ENCODE results near the gene ETV6.
"Not testable (repeated sequence)": the region's sequence is repeated elsewhere in the genome, so short reads cannot be mapped to it uniquely, and the experiment has no call there.

Gene ETV6

DNA sequence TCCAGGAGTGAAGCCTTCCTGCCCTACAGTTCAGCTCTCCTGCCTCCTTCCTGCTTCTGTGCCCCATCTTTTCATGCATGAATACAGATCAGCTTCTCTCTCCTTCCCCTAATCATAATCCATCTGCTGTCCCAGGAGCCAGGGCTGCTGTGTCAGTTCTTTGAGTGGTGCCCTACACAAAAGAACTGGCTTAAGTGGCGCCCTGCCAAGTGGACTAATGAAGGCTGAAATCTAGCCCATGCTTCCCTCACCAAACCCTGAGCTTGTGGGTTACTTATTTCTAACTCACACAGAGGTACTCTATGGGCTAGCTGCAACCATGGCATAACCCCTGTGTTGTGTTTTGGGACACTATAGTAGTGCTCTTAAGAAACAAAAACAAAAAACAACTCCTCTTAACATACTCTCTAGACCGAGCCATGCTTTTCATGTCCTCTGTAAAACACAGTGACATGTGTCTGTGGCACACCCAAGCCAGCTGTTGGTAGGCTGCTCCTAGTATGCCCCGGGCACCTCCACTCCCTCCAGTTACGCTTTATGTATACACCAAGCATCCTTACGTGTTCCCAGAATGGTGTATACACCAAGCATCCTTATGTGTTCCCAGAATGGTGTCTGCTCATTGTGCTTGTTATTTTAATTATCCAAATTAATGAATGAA, 19.3 kb upstream of the ETV6 start:
- H3K9me3 ChIP-seq: no peaks in the 10 kb centered on the region
- peak in 1 of 2 experiments; percentile 48 for DNase-seq (ENCODE audit: low spot score in 2 of 2)

DNA sequence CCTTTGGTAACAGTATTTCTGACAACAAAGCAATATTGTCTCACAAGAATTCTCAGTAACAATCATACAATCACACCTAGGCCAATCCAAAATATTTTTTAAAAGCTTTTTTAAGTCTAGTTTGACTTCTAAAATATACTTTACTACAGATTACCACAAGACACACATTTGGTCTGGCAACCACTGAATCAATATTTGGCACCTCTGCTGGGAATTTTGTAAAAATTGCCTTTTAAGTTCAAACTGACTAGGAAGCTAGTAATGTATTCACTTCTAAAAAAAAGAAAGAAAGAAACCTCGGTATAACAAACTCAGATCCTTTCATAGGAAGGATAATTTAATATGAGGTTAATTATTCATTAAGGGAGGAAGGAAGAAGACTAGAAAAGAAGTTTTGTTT, 18.2 kb upstream of the ETV6 start:
- Histone ChIP-seq H3K27me3 (ENCODE audit: low read depth) (no peaks in the 10 kb centered on the region), H3K36me3 (replicated peaks) (no peaks in the 10 kb centered on the region), H3K9me3 (peaks cover 1% of the 10 kb centered on the region; the same call in 1 of the 2 replicates), H3K4me3 (no peak overlapping the region), H3K4me1 (no peaks in the 10 kb centered on the region)
- in situ Hi-C loops (cut with MboI; ENCODE audit: low sequenced_read_pairs): no loop called here
- DNase-seq (ENCODE audit: low spot score in 2 of 2): no peak

More for the DNA sequence above, 19.3 kb upstream of the ETV6 start:
- in situ Hi-C loops (cut with MboI; ENCODE audit: low sequenced_read_pairs): no loop called here
- H3K4me3 ChIP-seq: no peak overlapping the region
- H3K4me1 ChIP-seq: no peaks in the 10 kb centered on the region
- H3K36me3 ChIP-seq (replicated peaks): no peaks in the 10 kb centered on the region
- H3K27me3 ChIP-seq (ENCODE audit: low read depth): no peaks in the 10 kb centered on the region

DNA sequence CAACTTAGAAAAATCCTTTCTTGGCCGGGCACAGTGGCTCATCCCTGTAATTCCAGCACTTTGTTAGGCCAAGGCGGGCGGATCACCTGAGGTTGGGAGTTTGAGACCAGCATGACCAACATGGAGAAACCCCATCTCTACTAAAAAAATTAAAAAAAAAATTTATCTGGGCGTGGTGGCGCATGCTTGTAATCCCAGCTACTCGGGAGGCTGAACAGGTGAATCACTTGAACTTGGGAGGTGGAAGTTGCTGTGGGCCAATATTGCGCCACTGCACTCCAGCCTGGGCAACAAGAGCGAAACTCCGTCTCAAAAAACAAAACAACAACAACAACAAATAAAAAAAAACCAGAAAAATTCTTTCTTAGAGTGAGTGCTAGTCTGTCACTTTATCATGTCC, 17.6 kb upstream of the ETV6 start:
- in situ Hi-C loops (cut with MboI; ENCODE audit: low sequenced_read_pairs); DNase-seq (ENCODE audit: low spot score in 2 of 2): not testable (repeated sequence)

DNA sequence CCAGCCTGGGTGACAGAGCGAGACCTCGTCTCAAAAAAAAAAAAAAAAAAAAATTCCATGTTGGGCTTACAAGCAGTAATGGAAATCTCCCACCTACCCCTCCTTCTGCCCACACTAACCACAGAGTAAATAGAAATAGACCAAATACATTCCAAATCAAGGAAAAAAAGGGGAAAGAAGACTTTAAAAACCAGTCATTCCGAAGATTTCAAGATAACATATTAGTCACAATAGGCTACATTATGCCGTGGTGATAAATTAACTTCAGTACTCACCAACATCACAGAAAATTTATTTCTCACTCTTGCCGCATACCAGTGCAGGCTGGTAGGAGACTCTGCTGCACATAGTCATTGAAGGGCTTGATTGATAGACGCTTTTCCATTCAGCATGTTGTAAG, 15.5 kb upstream of the ETV6 start:
- in situ Hi-C loops (cut with MboI; ENCODE audit: low sequenced_read_pairs): no loop called here
- no peak for DNase-seq (ENCODE audit: low spot score in 2 of 2)

More for the DNA sequence above, 17.6 kb upstream of the ETV6 start:
- not testable (repeated sequence) for H3K36me3 ChIP-seq (replicated peaks); H3K4me1 ChIP-seq; H3K4me3 ChIP-seq; H3K27me3 ChIP-seq (ENCODE audit: low read depth); H3K9me3 ChIP-seq

DNA sequence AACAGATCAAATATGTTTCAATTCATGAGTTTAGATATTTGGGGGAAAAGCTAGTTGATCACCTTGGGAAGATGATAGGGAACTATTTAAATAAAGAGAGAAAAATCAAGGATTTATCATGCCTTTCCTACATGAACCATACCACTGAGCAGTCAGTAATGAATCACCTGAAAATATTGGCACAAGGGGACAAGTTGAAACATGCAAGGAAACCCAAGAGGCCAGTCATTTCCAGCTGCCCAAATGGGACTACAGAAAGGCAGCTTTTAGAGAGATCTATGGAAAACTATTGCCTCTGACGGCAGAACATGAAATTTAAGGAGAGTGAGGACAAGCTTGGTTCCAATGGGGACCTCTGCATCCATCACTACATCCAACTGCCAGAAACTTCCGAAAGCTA, 14.1 kb upstream of the ETV6 start:
- H3K36me3 ChIP-seq (replicated peaks): no peaks in the 10 kb centered on the region
- no peaks in the 10 kb centered on the region for H3K27me3 ChIP-seq (ENCODE audit: low read depth)
- peaks cover 4% of the 10 kb centered on the region; the same call in 1 of the 2 replicates for H3K9me3 ChIP-seq
- H3K4me3 ChIP-seq: no peak overlapping the region
- DNase-seq (ENCODE audit: low spot score in 2 of 2): no peak
- in situ Hi-C loops (cut with MboI; ENCODE audit: low sequenced_read_pairs): no loop called here
- H3K4me1 ChIP-seq: no peaks in the 10 kb centered on the region

More for the DNA sequence above, 15.5 kb upstream of the ETV6 start:
- no peaks in the 10 kb centered on the region for H3K4me1 ChIP-seq
- no peak overlapping the region for H3K4me3 ChIP-seq
- peaks cover 4% of the 10 kb centered on the region; the same call in 1 of the 2 replicates for H3K9me3 ChIP-seq
- no peaks in the 10 kb centered on the region for H3K27me3 ChIP-seq (ENCODE audit: low read depth)
- H3K36me3 ChIP-seq (replicated peaks): no peaks in the 10 kb centered on the region

DNA sequence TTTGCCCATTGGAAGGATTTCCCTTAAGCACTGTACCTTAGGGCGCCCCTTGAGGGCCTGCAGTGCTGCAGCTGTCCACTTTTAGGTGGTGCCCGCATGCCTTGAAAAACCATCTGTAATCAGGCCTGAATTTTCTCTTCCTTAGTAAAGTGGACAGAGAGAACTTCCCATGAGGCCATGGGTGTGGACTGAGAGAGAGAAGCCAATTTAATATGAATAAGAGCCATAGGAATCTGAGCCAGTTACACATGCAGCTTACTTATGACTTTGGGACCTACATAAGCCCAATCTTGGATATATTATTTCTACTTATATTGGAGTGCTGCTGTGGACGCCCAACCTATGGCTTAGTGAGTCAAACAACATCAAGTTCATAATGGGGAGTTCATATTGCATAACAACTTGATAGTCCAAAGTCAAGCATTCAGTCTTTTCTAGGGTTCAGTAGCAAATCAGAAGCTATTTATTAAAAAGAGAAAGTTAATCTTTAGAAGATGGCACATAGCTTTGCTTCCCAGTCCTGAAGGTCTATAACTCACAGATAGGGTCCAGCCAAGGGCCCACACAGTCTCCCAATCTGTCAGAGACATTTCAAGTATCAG, 11.1 kb upstream of the ETV6 start:
- in situ Hi-C loops (cut with MboI; ENCODE audit: low sequenced_read_pairs): no loop called here
- no peaks in the 10 kb centered on the region for H3K36me3 ChIP-seq (replicated peaks)
- DNase-seq (ENCODE audit: low spot score in 2 of 2): no peak

DNA sequence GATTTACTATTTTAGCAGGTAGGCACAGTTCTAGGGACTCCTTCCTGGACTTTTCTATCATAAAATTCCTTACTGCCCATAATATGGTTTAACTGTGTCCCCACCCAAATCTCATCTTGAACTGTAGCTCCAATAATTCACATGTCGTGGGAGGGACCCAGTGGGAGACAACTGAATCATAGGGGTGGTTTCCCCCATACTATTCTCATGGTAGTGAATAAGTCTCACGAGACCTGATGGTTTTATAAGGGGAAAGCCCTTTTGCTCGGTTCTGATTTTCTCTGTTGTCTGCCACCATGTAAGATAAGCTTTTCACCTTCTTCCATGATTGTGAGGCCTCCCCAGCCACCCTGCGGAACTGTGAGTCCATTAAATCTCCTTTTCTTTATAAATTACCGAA, 10.0 kb upstream of the ETV6 start:
- in situ Hi-C loops (cut with MboI; ENCODE audit: low sequenced_read_pairs): no loop called here
- Histone ChIP-seq H3K4me3 (no peak overlapping the region), H3K4me1 (no peaks in the 10 kb centered on the region), H3K36me3 (replicated peaks) (no peaks in the 10 kb centered on the region), H3K27me3 (ENCODE audit: low read depth) (no peaks in the 10 kb centered on the region), H3K9me3 (peaks cover 4% of the 10 kb centered on the region)
- DNase-seq (ENCODE audit: low spot score in 2 of 2): no peak

More for the DNA sequence above, 11.1 kb upstream of the ETV6 start:
- Histone ChIP-seq H3K27me3 (ENCODE audit: low read depth) (no peaks in the 10 kb centered on the region), H3K9me3 (peaks cover 4% of the 10 kb centered on the region), H3K4me3 (no peak overlapping the region), H3K4me1 (no peaks in the 10 kb centered on the region)

DNA sequence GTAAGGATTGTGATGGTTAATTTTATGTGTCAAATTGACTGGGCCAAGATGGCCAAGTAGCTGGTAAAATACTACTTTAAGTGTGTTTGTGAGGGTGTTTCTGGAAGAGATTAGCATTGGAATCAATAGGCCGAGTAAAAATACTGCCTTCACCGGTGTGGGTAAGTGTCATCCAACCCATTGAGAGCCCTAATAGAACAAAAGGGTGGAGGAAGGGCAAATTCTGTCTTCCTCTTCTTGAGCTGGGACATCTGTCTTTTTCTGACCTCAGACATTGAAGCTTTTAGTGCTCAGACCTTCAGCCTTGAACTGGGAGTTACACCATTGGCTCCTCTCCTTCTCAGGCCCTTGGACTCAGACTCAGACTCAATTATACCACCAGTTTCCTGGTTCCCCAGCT, 8.0 kb upstream of the ETV6 start:
- Histone ChIP-seq H3K9me3 (peaks cover 2% of the 10 kb centered on the region; the same call in 1 of the 2 replicates), H3K4me3 (no peak overlapping the region), H3K36me3 (replicated peaks) (no peaks in the 10 kb centered on the region), H3K27me3 (ENCODE audit: low read depth) (no peaks in the 10 kb centered on the region), H3K4me1 (no peaks in the 10 kb centered on the region)
- no peak for DNase-seq (ENCODE audit: low spot score in 2 of 2)
- in situ Hi-C loops (cut with MboI; ENCODE audit: low sequenced_read_pairs): no loop called here

DNA sequence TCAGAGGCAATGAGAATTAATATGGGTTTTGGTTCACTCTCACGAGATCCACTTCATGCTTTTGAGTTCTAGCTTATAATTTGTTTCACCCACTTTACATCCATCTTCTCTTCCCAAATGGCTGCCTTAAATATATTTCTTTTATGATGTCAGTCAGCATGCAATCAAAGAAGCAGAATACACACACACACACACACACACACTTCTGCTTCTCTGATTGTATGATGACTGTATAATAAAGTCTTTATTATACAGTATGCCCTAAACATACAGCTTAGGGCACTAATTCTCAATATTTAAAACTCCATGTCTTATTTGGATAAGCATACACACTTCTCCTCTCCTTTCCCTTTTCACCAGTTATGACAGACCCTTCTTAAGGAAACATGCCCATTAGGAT, 6.7 kb upstream of the ETV6 start:
- no peaks in the 10 kb centered on the region for H3K36me3 ChIP-seq (replicated peaks)
- no peaks in the 10 kb centered on the region for H3K27me3 ChIP-seq (ENCODE audit: low read depth)
- no peak overlapping the region for H3K4me3 ChIP-seq
- in situ Hi-C loops (cut with MboI; ENCODE audit: low sequenced_read_pairs): no loop called here
- H3K9me3 ChIP-seq: peaks cover 2% of the 10 kb centered on the region; the same call in 1 of the 2 replicates
- no peaks in the 10 kb centered on the region for H3K4me1 ChIP-seq
- DNase-seq (ENCODE audit: low spot score in 2 of 2): no peak

DNA sequence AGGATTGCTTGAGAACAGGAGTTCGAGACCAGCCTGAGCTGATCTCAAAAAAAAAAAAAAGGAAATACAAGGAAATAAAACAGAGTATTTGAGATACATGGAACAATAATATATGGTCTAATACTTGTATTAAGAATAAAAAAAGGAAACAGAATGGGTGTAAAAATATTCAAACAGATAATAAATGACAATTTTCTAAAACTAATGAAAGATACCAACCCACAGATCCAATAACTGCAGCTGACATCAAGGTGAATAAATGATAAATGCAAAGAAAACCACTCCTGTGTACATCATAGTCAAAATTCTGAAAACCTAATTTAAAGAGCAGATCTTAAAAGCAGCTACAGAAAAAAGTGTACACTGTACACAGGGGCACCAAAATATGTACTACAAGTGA, 4.1 kb upstream of the ETV6 start:
- peaks cover 2% of the 10 kb centered on the region; the same call in 1 of the 2 replicates for H3K9me3 ChIP-seq
- no peaks in the 10 kb centered on the region for H3K36me3 ChIP-seq (replicated peaks)
- in situ Hi-C loops (cut with MboI; ENCODE audit: low sequenced_read_pairs): no loop called here
- no peak overlapping the region for H3K4me3 ChIP-seq
- no peak for DNase-seq (ENCODE audit: low spot score in 2 of 2)
- 0 out of 2 replicates have a peak, but pooled peaks cover 4% of the 10 kb centered on the region for H3K4me1 ChIP-seq
- no peaks in the 10 kb centered on the region for H3K27me3 ChIP-seq (ENCODE audit: low read depth)

DNA sequence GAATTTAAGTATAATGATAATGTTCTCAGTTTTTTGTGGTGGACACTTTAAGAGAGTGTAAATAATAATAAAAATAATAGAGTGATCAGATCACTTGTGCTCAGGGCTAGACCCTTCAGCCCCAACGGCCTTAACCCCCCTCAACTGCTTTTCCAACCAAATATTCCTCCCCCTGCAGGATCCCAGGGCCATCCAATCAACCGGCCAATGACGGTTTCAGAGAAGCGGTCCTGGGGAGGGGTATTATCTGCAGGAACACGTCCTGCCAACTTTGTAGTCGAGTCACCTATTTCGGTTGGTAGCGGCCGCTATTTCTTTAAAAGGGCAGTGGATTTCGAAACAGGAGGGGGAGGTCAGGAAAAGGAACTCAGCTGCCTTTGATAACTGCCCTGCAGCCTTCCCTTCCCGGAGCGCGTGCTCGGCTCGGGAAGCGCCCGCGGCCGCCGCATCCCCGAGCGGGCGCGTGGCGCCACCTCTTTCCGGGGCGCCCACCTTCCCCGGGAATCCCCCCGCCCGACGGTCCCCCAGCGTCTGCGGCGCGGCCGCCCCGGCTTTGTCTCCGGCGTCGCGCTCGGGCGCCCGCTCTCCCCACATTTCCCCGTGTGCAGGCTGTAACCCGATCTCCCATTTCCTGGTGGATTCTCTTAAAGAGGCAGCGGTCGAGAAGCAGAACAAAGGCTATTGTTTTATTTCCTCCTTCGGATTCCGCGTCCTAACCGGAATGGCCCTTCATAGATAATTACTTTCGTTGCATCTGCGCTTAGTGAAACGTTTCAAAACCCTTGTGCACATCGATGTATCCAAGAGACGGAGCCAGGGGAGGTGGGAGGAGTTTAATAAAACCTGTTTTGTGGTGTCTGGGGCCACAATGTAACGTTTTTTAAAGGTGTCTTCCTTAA, 711 bp upstream of the ETV6 start:
- in situ Hi-C loops (cut with MboI; ENCODE audit: low sequenced_read_pairs): no loop called here
- Histone ChIP-seq H3K27me3 (ENCODE audit: low read depth) (no peaks in the 10 kb centered on the region), H3K9me3 (peaks cover 2% of the 10 kb centered on the region; the same call in 1 of the 2 replicates), H3K4me3 (peak overlapping the region; percentile 69), H3K4me1 (peaks cover 12% of the 10 kb centered on the region), H3K36me3 (replicated peaks) (no peaks in the 10 kb centered on the region)
- DNase-seq (ENCODE audit: low spot score in 2 of 2): peak; percentile 78 to 84

DNA sequence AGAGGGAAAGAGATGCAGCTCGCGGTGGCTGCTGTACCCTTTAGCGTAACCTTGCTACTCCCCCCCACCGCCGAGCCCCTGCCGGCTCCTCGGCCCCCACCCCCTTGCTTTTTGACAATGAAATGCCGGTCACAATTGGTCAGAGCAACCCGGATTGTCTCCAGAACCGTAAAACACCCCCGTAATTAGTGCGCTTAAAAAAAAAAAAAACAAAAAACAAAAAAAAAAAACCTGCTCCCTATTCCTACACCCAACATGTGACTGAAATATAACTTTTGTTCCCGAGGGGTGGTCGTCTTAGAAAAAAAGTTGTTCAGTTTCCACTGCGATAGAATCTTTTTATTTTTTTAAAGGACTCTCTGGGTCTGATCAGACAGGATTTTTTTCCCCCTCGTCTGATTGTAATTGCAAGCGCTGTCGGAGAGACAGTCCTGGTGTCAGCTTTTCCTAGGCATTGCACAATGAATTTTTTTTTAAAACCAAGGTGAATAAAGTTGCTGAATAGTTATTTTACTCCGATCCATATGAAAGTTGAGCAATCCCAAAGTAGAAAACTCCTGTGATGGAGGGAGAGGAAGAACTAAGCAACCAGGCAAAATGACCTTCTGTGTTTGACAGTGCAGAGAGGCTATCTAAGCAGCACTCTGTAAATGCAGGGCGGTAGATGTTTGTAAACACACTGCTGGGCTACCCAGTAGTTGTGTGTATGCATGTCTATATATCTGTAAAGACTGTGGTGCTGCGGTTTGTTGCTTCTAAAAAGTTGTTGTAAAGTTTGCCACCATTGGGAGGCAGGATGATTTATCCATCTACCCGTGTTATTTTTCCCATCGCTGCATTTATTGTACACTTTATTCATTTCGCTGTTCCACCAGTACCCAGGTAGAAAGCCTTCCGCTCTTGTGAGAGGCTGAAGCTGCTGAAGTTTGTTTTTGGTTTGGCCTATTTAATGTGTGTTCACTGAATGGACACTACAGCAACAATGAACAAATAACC, 1.1 kb downstream of the ETV6 start:
- Histone ChIP-seq H3K27me3 (ENCODE audit: low read depth) (no peaks in the 10 kb centered on the region), H3K4me3 (peak overlapping the region; percentile 69), H3K36me3 (replicated peaks) (no peaks in the 10 kb centered on the region), H3K4me1 (peaks cover 12% of the 10 kb centered on the region), H3K9me3 (peaks cover under 1% of the 10 kb centered on the region; the same call in 1 of the 2 replicates)
- DNase-seq (ENCODE audit: low spot score in 2 of 2): peak; percentile 29 to 62
- in situ Hi-C loops (cut with MboI; ENCODE audit: low sequenced_read_pairs): no loop called here

DNA sequence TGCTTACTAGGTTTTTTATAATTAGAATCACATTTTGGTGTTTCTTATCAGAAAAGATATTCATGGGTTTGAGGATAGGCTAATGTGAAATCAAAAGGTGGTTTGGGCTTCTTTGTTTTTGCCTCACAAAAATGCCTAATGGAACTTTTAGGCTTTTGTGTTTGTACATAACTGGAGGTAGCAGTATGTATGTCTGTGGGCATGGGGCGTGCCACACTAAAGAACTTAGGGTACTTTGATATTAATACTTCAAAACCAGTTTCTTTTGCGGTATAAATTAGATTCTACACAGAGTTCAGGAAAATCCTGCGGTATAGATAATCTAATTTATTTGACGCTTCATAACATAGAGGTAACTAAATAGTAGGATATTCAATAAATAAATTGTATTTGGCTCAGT, 1.9 kb downstream of the ETV6 start:
- DNase-seq (ENCODE audit: low spot score in 2 of 2): no peak
- H3K9me3 ChIP-seq: no peaks in the 10 kb centered on the region
- no peaks in the 10 kb centered on the region for H3K36me3 ChIP-seq (replicated peaks)
- in situ Hi-C loops (cut with MboI; ENCODE audit: low sequenced_read_pairs): no loop called here
- H3K27me3 ChIP-seq (ENCODE audit: low read depth): no peaks in the 10 kb centered on the region
- peak overlapping the region; percentile 69 for H3K4me3 ChIP-seq
- H3K4me1 ChIP-seq: peaks cover 12% of the 10 kb centered on the region

Measured in HAP-1 (cell line).